Tongue (tissue), 2 donors: ENCODE data around the gene ARL8A. TPM values are rescaled to one million over a fixed set of nuclear protein-coding genes. Genes with fewer than 3 reads are reported as not detected.
"Not testable (repeated sequence)": the region's sequence is repeated elsewhere in the genome, so short reads cannot be mapped to it uniquely, and the experiment has no call there.

Source experiments
- DNase-seq: peaks from one replicate; pipeline ENCODE4 v3.0.0-alpha.2; 2015
- total RNA-seq: library from RNA; depleted of rRNA; stranded (reverse); fragments of >200 nt; gene quantifications from one replicate; pipeline ENCODE4 v1.2.3, GENCODE V29; 2014

ARL8A gene
- total RNA-seq, result 29.8 TPM

DNA sequence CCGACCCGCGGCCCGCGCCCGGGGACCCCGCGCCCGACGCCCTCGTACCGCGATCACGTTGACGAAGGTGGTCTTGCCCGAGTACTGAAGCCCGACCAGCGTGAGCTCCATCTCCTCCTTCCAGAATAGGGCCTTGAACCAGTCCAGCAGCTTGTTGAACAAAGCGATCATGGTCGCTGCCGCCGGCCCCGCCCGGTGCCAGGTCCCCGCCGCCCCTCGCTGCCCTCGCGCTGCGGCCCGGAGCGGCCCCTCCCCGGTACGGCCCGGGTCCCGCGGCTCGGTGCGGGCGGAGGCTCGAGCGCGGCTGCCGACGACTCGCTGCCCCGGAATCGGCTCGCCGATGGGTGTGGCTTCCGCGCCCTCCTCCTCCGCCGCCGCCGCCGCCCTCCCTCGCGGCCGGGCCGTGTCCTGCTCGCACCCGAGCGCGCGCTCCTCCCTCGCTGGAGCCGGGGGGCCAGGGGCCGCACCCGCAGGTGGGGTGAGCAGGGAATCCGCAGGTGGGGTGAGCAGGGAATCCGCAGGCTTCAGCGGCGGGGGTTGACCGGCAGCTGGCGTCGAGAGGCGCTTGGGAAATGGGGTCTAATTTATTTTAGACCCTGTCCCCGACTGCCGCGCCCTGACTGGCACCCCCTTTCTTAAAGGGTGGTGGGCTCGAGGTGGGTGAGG is at the start of gene ARL8A:
Gene ARL8A (minus strand): TSS at position 336 of the 666 bp plus-strand sequence. CDS start 165 bp downstream, at position 171.
- peak; percentile 78 for DNase-seq

DNA sequence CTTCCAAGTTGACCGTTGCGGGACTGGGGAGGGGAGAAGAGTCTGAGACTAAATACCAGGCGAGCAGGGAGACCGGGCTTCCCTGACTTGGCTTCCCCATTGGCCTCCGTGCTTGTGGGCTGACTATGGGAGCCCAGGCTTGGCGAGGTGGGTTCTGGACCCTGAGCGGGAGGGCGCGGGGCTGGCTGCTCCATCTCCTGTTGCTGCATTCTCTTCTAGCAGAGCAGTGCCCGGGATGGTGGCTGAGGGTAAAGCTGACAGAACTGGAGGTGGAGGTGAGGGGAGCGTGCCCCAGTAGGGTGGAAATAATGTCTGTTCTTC is 49.8 kb upstream of the ARL8A start:
- no peak for DNase-seq

DNA sequence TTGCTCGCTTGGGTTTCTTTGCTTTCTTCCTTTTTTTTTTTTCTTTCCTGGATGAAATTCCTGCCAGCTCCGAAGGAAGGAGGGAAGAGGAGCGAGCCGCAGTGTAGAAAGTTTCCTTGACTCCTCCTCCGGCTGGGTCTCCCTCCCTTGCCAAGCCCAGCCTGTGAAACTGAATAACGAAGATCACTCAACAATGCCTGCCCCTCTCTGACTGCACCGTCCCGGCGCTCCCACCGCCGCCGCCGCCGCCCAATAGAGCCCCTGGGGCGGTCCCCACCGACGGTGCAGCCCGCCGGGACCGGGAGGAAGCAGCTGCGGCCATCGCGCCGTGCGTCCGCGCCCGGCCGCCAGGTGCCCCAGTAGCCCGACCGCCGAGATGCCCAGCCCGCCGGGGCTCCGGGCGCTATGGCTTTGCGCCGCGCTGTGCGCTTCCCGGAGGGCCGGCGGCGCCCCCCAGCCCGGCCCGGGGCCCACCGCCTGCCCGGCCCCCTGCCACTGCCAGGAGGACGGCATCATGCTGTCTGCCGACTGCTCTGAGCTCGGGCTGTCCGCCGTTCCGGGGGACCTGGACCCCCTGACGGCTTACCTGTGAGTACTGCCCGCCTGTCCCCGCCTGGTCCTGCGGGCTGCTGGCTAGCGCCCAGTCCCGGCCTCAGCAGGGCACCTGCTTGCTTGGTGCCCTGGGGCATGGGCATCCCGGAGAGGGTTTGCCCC is 49.2 kb upstream of the ARL8A start, which contains the start of gene LGR6:
Gene LGR6 (plus strand): TSS at position 186 of the 714 bp plus-strand sequence. CDS start 191 bp downstream, at position 377.
- no peak for DNase-seq

DNA sequence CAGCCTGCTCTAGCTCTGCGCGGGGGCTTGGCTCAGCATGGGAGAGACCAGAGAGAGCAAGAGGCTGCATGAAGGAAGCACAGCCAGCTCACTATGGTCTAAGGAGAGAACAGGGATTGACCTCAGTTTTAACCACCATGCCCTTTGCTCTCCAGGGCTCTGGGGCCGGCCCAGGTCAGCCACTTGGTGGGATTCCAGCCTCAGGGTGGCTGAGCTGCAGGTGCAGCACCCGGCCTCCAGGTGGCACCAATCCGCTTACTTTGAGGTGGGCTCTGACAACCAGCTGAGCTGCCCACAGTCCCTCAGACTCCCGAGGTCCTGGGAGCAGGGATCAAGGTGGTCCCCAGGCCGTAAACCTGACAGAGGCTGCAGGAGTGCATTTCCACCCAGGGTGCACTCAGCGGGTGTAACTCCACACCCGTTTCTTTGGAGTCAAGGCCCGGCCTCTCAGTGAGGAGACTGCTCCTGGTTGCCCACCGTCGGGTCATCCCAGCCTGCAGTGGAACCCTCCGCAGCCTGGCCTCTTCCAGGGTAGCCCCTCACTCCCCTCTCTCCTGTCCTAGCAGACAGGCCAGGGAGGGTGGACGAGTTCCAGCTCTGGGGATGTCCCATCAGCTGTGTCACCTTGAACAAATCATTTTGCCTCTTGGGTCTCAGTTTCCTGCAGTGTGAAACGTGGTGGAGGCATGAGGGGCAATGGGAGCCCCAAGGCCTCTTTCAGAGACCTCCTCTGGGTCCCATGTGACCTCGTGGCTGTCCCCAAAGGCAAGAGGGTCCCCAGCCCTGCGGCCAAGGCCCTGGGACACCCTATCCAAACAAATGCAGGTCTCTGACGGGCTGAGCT is 48.5 kb upstream of the ARL8A start:
- DNase-seq, result peak; percentile 77

DNA sequence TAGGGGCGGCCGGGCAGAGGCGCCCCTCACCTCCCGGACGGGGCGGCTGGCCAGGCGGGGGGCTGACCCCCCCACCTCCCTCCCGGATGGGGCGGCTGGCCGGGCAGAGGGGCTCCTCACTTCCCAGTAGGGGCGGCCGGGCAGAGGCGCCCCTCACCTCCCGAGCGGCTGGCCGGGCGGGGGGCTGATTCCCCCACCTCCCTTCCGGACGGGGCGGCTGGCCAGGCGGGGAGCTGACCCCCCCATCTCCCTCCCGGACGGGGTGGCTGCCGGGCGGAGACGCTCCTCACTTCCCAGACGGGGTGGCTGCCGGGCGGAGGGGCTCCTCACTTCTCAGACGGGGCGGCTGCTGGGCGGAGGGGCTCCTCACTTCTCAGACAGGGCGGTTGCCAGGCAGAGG is 46.9 kb upstream of the ARL8A start:
- DNase-seq, result not testable (repeated sequence)

DNA sequence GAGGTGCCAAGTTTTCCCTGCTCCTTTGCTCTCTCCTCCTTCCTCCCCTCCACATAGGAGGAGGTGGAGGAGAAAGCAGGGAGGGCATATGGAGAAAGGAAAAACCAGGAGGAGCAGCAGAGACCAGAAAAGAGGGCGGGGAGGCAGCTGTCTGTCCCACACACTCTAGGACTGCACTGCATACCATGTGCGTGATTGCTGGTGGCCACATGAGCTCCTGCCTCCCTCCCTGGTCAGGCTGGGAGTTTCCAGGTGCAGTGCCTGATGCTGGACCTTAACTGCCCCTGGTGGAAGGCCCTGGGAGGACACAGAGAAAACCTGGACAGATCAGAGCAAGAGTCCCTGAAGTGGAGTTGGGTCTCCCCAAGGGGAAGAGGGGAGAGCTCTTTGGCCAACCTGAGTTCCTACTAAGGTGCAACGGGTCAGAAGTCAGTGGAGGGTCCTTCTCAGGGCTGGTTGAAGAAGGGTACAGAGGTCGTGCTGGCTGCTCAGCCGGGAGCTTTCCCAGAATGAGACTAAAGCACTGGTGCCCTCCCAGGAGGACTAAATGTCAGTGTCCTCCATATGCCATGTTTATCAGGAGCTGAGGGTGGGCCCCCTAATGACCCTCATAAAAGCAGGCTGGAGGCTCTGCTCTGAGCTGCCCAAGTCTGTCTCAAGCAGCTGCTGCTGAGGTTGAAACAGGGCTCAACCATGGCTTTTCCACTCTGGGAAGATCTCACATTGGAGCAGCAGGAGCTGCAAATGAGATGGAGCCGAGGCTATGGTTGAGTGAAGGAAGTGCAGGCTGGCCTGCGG is 45.6 kb upstream of the ARL8A start:
- no peak for DNase-seq

DNA sequence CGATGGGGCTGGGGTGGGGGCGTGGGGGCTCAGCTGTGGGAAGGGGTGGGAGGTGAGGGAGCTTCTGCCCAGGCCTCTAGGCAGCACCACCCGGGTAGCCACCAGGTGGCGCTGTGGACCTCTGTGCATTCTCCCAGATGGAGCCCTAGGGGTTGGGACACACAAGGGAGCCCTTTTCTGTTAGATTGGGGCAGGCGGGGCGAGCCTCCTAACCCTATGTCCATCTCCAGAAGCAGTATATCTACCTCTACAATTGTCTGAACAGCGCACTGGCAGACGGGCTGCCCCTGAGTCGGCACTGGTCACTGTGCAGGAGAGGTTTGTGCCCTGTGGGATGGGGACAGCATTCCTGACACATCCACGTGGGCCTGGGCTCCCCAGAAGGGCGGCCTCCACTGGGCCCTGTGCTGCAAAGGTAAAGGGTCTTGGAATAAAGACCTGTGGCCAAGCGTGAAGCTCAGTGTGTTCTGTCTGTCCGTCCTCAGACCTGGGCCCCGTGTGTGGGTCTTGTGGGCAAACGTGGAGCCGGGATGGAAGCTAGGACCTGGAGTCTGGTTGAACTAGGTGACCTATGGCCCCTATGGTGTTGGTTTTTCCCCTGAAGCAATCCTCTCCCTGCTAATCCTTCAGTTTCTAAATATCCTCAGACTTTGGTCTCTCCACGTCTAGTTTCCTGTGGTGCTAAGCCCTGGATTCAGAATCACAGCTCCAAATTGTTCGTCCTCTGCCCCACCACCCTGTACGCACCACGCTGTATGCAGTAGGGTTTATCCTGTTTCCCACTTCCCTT is 44.7 kb upstream of the ARL8A start:
- peak; percentile 81 for DNase-seq

DNA sequence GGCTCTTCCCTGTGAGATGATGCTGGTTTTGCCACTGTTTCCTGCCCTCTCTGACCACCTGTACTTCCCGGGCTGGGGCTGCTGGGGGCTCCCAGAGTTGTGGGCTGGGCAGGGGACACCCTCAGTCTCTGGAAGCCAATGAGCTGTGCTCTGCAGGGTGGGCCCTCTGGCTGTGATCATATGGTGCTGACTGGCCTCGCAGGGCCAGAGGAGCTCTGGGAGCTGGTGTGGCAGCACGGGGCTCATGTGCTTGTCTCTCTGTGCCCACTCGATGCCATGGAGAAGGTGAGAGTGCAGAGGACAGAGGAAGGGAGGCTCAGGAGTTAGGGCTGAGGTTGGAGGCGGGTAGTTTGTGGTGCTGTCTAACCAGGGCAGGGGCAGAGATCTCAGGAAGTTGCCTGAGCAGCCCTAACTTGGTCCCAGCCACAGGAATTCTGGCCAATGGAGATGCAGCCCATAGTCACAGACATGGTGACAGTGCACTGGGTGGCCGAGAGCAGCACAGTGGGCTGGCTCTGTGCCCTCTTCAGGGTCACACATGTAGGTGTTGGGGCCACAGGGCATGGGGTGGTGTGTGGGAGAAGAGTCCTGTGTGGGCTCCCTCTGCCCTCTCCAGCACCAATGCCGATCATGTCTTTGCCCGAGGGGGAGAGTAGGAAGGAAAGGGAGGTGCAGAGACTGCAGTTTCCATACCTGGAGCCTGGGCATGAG is 43.3 kb upstream of the ARL8A start:
- DNase-seq, result no peak

DNA sequence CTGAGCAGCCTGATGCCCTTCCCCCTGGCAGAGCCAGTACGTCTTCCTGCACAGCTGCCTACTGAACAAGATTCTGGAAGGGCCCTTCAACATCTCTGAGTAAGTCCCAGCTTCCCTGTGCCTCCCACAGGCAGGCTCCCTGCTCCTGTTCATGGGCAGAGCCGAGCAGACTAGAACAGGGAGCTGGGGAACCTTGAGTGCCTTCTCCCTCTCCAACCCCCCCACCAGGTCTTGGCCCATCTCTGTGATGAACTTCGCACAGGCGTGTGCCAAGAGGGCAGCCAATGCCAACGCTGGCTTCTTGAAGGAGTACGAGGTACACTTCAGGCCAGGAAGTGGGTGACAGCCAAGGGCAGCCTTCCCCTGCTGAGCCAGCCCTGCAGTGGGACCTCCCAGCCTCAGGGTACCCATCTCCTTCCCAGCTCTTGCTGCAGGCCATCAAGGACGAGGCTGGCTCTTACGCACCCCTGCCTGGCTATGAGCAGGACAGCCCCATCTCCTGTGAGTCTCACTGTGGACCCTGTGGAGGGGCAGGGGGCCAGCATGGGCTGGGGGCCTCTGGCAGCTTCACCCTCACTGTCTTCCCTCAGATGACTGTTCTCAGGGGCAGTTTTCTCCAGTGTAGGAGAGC is 42.6 kb upstream of the ARL8A start:
- no peak for DNase-seq

DNA sequence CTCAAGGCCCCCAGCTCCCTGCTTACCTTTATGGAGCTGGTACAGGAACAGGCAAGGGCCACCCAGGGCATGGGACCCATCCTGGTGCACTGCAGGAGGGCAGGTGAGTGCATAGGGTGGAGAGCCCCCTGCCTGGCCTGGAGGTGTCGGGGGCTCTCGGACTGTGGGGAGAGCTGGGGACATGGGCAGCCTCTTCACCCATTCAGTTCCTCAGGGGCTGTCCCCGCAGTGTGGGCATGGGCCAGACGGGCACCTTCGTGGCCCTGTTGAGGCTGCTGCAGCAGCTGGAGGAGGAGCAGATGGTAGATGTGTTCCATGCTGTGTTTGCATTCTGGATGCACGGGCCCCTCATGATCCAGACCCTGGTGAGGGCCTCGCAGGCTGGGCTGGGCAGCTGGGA is 41.8 kb upstream of the ARL8A start:
- no peak for DNase-seq

DNA sequence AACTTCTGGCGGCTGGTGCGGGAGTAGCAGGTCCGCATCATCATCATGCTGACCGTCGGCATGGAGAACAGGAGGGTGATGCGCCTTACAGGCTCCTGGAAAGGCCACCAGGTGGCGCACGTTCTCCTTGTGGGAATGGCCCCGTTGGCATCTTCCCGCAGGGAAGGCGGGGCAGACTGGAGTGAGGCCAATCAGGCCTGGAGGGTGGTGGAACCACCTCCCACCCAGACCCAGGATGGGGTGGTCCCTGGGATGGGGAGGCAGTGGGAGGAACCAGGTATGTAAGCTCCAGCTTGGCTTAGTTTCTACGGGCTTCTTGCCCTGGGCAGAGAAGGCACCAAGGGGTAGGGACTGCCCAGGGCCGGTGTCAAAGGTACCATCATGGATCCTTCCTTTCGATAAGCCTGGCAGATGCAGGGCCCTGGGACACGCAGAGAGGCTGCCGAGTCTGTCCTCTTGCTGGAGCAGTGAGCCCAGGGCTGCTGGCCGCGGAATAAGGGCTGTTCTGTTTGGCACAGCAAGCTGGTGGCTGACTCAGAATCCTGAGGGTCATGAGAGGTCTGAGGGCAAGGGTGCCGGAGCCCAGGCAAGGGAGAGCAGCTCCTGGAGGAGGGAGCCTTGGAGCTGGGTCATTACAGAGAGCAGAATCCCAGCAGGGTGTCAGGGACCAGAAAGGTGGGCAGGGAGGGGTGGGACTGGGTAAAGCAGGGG is 40.4 kb upstream of the ARL8A start:
- DNase-seq, result peak; percentile 91

DNA sequence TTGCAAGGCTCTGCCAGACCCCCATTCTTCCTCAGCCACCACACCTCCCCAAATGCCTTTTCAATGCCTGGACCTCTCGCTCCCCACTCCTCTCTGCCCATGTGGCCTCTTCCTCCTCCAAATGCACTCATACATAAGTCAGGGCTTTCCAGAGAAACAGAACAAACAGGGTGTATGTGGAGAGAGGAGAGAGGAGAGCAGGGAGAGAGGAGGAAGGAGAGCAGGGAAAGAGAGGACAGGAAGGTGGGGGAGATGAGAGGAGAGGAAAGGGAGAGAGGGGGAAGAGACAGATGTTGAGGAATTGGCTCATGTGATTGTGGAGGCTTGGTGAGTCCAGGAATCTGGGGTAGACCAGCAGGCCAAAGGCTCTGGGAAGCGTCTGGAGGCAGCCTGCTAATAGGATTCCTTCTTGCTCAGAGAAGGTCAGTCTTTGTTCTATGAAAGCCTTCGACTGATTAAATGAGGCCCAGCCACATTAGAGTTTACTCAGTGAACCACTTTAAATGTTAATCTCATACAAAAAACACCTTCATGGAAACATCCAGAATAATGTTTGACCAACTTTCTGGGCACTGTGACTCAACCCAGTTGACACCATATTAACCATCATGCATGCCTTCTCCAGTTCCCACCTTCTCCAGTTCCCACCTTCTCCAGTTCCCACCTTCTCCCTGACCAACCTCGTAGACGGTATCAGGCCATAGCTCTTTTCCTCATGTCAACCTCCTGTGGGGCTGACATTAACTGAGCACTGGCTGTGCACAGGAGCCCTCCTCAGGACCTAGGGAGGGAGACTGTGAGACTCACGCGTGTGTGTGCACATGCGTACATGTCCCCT is 37.7 kb upstream of the ARL8A start:
- no peak for DNase-seq

DNA sequence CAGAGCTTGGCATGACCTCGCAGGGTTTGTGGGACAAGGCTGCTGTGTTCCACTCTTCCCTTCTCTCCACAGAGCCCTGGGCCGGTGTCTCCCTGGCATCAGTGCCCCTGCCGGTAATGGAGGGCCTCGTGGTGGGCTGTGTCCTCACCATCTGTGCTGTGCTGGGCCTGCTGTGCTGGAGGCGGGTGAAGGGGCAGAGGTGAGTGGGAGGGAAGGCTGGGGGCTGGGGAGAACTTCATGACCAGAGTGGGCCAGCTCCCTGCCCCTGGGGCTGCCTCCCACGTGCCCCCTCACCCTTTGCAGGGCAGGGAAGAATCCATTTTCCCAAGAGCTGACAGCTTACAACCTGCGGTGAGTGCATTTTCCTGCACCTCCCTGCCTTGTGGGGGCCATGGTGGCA is 37.0 kb upstream of the ARL8A start:
- DNase-seq, result no peak

DNA sequence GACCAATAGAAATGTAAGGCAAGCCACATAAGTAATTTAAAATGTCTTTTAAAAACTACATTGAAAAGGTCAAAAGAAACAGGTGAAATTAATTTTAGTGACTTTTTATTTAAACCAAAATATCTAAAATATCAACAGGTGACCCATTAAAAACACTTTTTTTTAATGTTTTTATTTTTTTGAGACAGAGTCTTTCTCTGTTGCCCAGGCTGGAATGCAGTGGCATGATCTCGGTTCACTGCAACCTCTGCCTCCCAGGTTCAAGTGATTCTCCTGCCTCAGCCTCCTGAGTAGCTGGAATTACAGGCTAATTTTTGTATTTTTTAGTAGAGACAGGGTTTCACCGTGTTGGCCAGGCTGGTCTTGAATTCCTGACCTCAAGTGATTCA is 36.2 kb upstream of the ARL8A start:
- not testable (repeated sequence) for DNase-seq

DNA sequence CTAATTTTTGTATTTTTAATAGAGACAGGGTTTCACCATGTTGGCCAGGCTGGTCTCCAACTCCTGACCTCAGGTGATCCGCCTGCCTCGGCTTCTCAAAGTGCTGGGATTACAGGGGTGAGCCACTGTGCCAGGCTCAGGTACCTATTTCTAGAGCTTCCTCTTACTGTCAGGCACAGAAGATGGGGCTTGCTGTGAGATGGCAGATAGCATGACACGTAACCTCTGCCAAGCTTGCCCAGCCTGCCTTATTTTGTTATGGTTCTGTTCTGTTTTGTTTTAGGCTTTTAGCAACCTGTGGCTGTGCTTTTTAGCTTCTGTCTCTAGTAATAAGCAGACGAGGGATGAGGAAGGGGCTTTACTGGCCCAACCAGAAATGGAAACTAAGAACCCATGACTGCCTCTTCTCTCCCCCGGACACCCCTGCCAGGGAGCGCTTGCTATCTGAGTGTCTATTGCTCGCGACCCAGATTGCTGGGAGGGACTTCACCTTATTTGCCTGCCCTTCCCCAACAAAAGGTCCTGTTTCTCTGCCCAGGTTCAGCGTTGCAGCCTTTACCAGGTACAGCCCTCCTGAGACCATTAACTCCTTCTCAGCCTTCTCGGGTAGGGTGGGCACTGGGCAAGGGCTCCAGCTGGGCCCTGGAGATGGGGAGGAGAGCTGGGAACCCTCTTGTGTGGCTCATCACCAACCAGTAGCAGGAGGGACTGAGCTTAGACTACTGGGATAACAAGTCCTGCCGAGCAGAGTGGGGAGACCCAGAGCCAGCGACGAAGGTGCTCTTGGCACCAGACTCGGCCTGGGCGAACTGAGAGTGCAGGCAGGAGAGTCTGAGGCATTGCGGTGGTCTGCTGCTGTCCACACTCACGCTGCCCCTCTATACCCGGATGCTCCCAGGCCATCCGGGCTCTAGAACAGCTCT is 35.6 kb upstream of the ARL8A start:
- DNase-seq, result no peak

DNA sequence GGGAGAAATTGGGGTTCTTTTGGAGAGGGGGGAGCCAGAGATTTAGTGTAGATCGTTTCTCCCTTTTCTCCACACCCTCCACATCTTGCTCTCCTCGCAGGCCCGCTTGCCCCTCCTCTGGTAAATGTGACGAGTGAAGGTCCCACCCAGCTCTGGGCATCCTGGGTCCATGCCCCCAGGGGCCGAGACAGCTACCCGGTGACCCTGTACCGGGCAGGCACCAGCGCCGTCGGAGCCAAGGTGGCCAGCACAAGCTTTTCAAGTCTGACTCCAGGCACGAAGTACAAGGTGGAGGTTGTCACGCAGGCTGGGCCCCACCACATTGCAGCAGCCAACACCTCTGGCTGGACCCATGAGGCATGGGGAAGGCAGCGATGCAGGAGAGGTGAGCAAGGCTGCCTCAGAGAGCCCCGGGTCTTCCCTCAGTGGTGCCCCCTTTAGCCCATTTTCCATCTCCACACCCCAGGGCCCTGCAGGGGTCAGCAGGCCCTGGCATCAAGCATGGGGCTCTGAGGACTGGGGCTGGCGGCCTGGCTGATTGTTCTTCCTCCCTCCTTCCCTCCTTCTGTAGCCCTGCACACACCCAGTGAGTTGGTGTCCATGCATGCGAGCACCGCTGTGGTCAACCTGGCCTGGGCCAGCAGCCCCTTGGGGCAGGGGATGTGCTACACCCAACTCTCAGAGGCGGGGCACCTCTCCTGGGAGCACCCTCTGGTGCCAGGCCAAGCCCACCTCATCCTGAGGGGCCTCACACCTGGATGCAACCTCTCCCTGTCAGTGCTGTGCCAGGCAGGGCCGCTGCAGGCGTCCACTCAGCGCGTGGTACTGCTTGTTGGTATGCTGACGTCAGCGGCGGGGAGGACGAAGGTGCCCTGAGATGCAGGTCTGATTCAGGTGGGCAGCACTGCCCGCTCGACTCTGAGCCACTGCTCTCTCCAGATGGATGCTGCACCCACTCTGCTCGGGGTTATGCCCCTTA is 32.7 kb upstream of the ARL8A start:
- no peak for DNase-seq
